Activated naive CD8-positive, alpha-beta T cell treated with anti-CD3 and anti-CD28 coated beads, Interleukin-2, amount 10 ng/mL, durations not matched to agents 7 days and 5 days (primary cell): ENCODE data around the gene WBP2NL. TPM values are rescaled to one million over a fixed set of nuclear protein-coding genes. Genes with fewer than 3 reads are reported as not detected.

Experiments used
- ATAC-seq: fragments of 150-1000 bp; cut with Tn5 transposase; one replicate; pipeline ENCODE4 v1.10.0; 2021; ENCODE audit warnings: low read depth, moderate library complexity
- POLR2A ChIA-PET: fragments of 350-600 bp; sonication (Branson Sonifier 250); formaldehyde crosslinking; loops from one replicate; lab custom pipeline; 2021; ENCODE audit warnings: antibody characterized with exemption; lab: Charles Lee
- DNase-seq: peaks from one replicate; pipeline ENCODE4 v3.0.0; 2021
- H3K27ac Mint-ChIP-seq: one replicate; pipeline ENCODE4 v1.8.0; 2022; ENCODE audit warnings: mild to moderate bottlenecking, mixed read lengths
- H3K27me3 Mint-ChIP-seq: one replicate; pipeline ENCODE4 v1.8.0; 2022; ENCODE audit warnings: mild to moderate bottlenecking, moderate library complexity, mixed read lengths
- H3K36me3 Mint-ChIP-seq: one replicate; pipeline ENCODE4 v1.8.0; 2021; ENCODE audit warnings: mild to moderate bottlenecking, mixed read lengths
- H3K4me1 Mint-ChIP-seq: one replicate; pipeline ENCODE4 v1.8.0; 2021; ENCODE audit warnings: mixed read lengths
- H3K4me3 Mint-ChIP-seq: one replicate; pipeline ENCODE4 v1.8.0; 2022; ENCODE audit warnings: mild to moderate bottlenecking, moderate library complexity, mixed read lengths
- H3K9me3 Mint-ChIP-seq: one replicate; pipeline ENCODE4 v1.8.0; 2021; ENCODE audit warnings: mixed read lengths
- total RNA-seq, 2 experiments: library from RNA; stranded (reverse); gene quantifications; one replicate each; pipeline ENCODE4 v1.2.3, GENCODE V29; 2021

Gene WBP2NL
- total RNA-seq, 2 experiments from 2014 or later: 2.4 to 2.6 TPM

- Mint-ChIP-seq H3K36me3 (peaks cover 8% of the 10 kb centered on the region), H3K9me3 (no peaks in the 10 kb centered on the region), H3K4me1 (peaks cover 19% of the 10 kb centered on the region), H3K27me3 (no peaks in the 10 kb centered on the region), H3K4me3 (peak overlapping the region; percentile 64), H3K27ac (peak overlapping the region; percentile 65)
- POLR2A ChIA-PET: interaction anchor here (1.2 to 1.3 kb wide), 2 partner anchors 17 to 127 kb away, joined by 4 to 5 read pairs; partner anchors contain the start of genes CENPM and NDUFA6
- DNase-seq: no peak
- no peak for ATAC-seq
Measured at GRCh38 chr22:42073621-42074041, 75.0 kb downstream of the WBP2NL start.

- no peak for ATAC-seq
- Mint-ChIP-seq H3K27ac (peak within 1 kb of the TSS; percentile 71), H3K9me3 (no peaks in the 10 kb centered on the region), H3K4me3 (peak within 1 kb of the TSS; percentile 64), H3K27me3 (no peaks in the 10 kb centered on the region), H3K36me3 (peaks cover 8% of the 10 kb centered on the region), H3K4me1 (peaks cover 20% of the 10 kb centered on the region)
- DNase-seq: peak; percentile 71
- POLR2A ChIA-PET: interaction anchor here (1.2 to 1.3 kb wide), 2 partner anchors 17 to 128 kb away, joined by 4 to 5 read pairs; partner anchors contain the start of genes CENPM and NDUFA6
Measured at GRCh38 chr22:42074132-42074811, 75.7 kb downstream of the WBP2NL start, which contains the start of gene PHETA2. TSS of gene PHETA2 (plus strand) at chr22:42074248. CDS start at chr22:42077294, 3,046 bp downstream.

GRCh38 chr22:42074846-42075676 lies 76.5 kb downstream of the WBP2NL start:
- ATAC-seq: no peak
- H3K27ac Mint-ChIP-seq: peak overlapping the region; percentile 71
- no peaks in the 10 kb centered on the region for H3K27me3 Mint-ChIP-seq
- H3K9me3 Mint-ChIP-seq: no peaks in the 10 kb centered on the region
- no peak for DNase-seq
- POLR2A ChIA-PET: interaction anchor here (1.0 to 2.3 kb wide), 2 partner anchors 15 to 128 kb away, joined by 5 to 12 read pairs; partner anchors contain the start of genes CENPM and NDUFA6
- peaks cover 9% of the 10 kb centered on the region for H3K36me3 Mint-ChIP-seq
- peak overlapping the region; percentile 64 for H3K4me3 Mint-ChIP-seq
- H3K4me1 Mint-ChIP-seq: peaks cover 20% of the 10 kb centered on the region

GRCh38 chr22:42076764-42077485 lies 78.3 kb downstream of the WBP2NL start:
- Mint-ChIP-seq H3K9me3 (no peaks in the 10 kb centered on the region), H3K4me1 (peaks cover 19% of the 10 kb centered on the region), H3K27ac (peak overlapping the region; percentile 45), H3K27me3 (no peaks in the 10 kb centered on the region), H3K4me3 (no peak overlapping the region), H3K36me3 (peaks cover 14% of the 10 kb centered on the region)
- POLR2A ChIA-PET: interaction anchor here (1.0 to 5.2 kb wide), 3 partner anchors 13 to 538 kb away, joined by 3 to 96 read pairs (median 12); partner anchors contain the start of genes NDUFA6 and POLDIP3
- DNase-seq (peak; percentile 29), ATAC-seq (no peak)

- H3K4me3 Mint-ChIP-seq: no peak overlapping the region
- ATAC-seq: no peak
- H3K4me1 Mint-ChIP-seq: peaks cover 21% of the 10 kb centered on the region
- H3K27ac Mint-ChIP-seq: no peak overlapping the region
- POLR2A ChIA-PET: interaction anchor here (1.2 to 5.2 kb wide), 2 partner anchors 12 to 128 kb away, joined by 4 to 96 read pairs; partner anchors contain the start of gene NDUFA6
- no peaks in the 10 kb centered on the region for H3K27me3 Mint-ChIP-seq
- no peaks in the 10 kb centered on the region for H3K9me3 Mint-ChIP-seq
- DNase-seq: peak; percentile 25
- H3K36me3 Mint-ChIP-seq: peaks cover 20% of the 10 kb centered on the region
Measured at GRCh38 chr22:42077486-42078125, 79.0 kb downstream of the WBP2NL start.

Other genes starting within 250 kb of the WBP2NL start
- 10 to 100 TPM; 28.2 to 29.2 TPM for gene CCDC134, start 198.1 kb upstream of the WBP2NL start, total RNA-seq
- 100 to 1,000 TPM; 108 to 109 TPM for gene SREBF2, start 165.7 kb upstream of the WBP2NL start, total RNA-seq
- gene SHISA8, start 83.7 kb upstream of the WBP2NL start, total RNA-seq: not detected
- 10 to 100 TPM in 1 of 2 experiments, 1 to 10 TPM in 1; 9.9 to 10.1 TPM for gene TNFRSF13C, start 72.0 kb upstream of the WBP2NL start, total RNA-seq
- 10 to 100 TPM; 45.4 to 53.2 TPM for gene CENPM, start 51.6 kb upstream of the WBP2NL start, total RNA-seq
- gene SEPTIN3, start 29.3 kb upstream of the WBP2NL start, total RNA-seq: under 1 TPM; 0.31 to 0.42 TPM
- gene NAGA, start 72.0 kb downstream of the WBP2NL start, total RNA-seq: 10 to 100 TPM; 15.9 to 18.4 TPM
- 1 to 10 TPM; 2.8 to 3.3 TPM for gene PHETA2, start 75.5 kb downstream of the WBP2NL start, total RNA-seq
- 10 to 100 TPM; 82.1 to 84.9 TPM for gene SMDT1, start 80.9 kb downstream of the WBP2NL start, total RNA-seq
- gene NDUFA6, start 92.0 kb downstream of the WBP2NL start, total RNA-seq: 10 to 100 TPM; 69.0 to 73.5 TPM
- gene CYP2D6, start 132.0 kb downstream of the WBP2NL start, total RNA-seq: 1 to 10 TPM; 3.7 to 4.4 TPM